ENCODE data around the gene RXRA.

The RXRA gene

DNA sequence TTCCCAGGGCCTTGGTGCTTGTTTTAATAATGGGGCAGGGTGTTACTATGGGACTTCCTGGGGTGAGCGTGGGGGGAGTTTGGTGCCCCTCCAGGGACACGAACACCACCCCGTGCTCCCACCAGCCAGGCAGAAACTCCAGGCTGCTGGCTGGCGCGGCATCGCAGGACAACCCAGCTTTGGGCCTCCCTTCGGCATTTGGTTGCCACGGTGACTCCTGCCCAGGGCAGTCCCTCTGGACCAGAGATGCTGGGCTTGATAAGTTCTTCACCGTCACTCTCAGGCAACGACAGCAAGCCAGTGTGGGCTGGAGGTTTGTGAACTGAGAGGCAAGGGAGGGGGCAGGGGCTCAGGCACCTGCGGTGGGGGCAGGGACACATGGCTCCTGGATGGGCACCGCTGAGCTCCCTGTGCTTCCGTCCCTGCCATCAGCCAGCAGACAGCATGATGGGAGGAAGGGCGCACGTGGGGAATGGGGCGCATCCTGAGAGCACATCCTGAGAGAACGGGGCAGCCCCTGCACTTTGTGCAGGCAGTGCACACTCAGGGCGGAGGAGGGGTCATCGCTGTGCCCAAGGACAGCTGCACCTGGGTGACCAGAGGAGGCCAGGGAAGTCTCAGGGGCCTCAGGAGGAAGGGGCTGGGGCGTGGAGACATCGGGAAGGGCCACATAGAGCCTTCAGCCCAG is 116.4 kb downstream of the RXRA start:
- Histone ChIP-seq H3K9ac (peak overlapping the region; percentile 3; the same call in 1 of the 2 replicates), H3K27ac (no peak overlapping the region)

DNA sequence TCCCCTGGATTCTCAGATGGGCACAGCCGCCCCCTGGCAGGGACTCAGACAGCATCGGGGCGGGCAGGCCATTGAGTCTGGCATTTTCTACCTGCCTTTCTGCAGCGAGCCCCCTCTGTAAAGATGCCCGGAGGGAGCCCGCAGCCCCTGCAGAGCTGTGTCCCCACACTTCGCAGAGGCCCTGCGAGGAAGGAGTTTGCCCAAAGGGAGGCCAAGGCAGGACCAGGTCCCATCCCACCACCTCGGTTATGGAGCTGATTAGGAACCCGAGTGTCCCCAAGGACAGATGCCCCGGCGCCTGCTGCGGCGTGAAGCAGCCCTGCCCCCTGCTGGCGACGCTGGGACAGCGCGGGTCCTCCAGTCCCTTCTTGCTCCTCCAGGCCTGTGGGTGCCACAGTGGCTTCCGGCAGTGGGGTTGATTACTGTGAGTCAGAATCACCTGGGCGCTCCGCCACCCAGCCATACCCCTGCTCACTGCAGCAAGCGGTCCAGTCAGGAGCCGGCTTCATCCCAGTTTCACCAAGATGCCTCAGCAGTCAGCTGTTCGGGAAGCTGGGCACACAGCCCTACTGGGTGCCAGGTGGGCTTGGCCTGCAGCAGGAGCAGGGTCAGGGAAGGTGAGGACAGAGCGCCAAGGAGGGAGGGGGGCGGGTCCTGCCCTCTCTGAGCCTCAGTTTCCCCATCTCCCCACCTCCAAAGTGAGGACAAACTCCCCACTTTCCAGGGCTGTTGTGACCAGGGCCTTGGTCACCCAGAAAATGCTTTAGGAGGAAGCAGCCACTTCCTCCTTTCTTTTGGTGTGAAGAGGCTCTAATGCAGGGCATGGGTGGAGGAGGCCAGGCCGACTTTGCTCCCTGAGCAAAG is 117.2 kb downstream of the RXRA start:
- Histone ChIP-seq H3K4me3 (0 out of 2 replicates have a peak overlapping the region, but pooled peaks have one; percentile 32), H3K27ac (no peak overlapping the region), H3K36me3 (peaks cover 4% of the 10 kb centered on the region; the same call in 1 of the 2 replicates), H3K4me2 (peak overlapping the region; percentile 89), H3K9me3 (peaks cover 14% of the 10 kb centered on the region), H3K9ac (no peak overlapping the region), H3K4me1 (peaks cover 57% of the 10 kb centered on the region), H3K27me3 (no peaks in the 10 kb centered on the region; the same call in 1 of the 2 replicates), H4K20me1 (peaks cover 42% of the 10 kb centered on the region)
- no peak for TF ChIP-seq Cebpa-rat (IDR thresholded peaks at IDR 0.05)

More for the DNA sequence above, 116.4 kb downstream of the RXRA start:
- Histone ChIP-seq H3K4me1 (peaks cover 63% of the 10 kb centered on the region), H4K20me1 (peaks cover 50% of the 10 kb centered on the region), H3K27me3 (no peaks in the 10 kb centered on the region; the same call in 1 of the 2 replicates), H3K9me3 (peaks cover 6% of the 10 kb centered on the region; the same call in 1 of the 2 replicates), H3K4me3 (0 out of 2 replicates have a peak overlapping the region, but pooled peaks have one; percentile 32), H3K36me3 (peaks cover 4% of the 10 kb centered on the region; the same call in 1 of the 2 replicates), H3K4me2 (peak overlapping the region; percentile 89)
- no peak for TF ChIP-seq Cebpa-rat (IDR thresholded peaks at IDR 0.05)

GRCh38 chr9:134444038-134444315 is 117.7 kb downstream of the RXRA start:
- Histone ChIP-seq H3K9ac (no peak overlapping the region), H3K4me1 (peaks cover 51% of the 10 kb centered on the region), H3K36me3 (peaks cover 3% of the 10 kb centered on the region; the same call in 1 of the 2 replicates), H3K4me3 (no peak overlapping the region), H3K9me3 (peaks cover 20% of the 10 kb centered on the region), H4K20me1 (peaks cover 37% of the 10 kb centered on the region), H3K27me3 (no peaks in the 10 kb centered on the region; the same call in 1 of the 2 replicates), H3K27ac (no peak overlapping the region), H3K4me2 (peak overlapping the region; percentile 89)
- no peak for TF ChIP-seq Cebpa-rat (IDR thresholded peaks at IDR 0.05)

- Histone ChIP-seq H3K9me3 (peaks cover 21% of the 10 kb centered on the region), H3K9ac (no peak overlapping the region), H4K20me1 (peaks cover 26% of the 10 kb centered on the region), H3K36me3 (no peaks in the 10 kb centered on the region), H3K27ac (no peak overlapping the region), H3K4me2 (no peak overlapping the region), H3K27me3 (no peaks in the 10 kb centered on the region), H3K4me3 (no peak overlapping the region), H3K4me1 (peaks cover 45% of the 10 kb centered on the region)
- TF ChIP-seq Cebpa-rat (IDR thresholded peaks at IDR 0.05): no peak
These were observed 118.7 kb downstream of the RXRA start for GRCh38 chr9:134445000-134445399.

DNA sequence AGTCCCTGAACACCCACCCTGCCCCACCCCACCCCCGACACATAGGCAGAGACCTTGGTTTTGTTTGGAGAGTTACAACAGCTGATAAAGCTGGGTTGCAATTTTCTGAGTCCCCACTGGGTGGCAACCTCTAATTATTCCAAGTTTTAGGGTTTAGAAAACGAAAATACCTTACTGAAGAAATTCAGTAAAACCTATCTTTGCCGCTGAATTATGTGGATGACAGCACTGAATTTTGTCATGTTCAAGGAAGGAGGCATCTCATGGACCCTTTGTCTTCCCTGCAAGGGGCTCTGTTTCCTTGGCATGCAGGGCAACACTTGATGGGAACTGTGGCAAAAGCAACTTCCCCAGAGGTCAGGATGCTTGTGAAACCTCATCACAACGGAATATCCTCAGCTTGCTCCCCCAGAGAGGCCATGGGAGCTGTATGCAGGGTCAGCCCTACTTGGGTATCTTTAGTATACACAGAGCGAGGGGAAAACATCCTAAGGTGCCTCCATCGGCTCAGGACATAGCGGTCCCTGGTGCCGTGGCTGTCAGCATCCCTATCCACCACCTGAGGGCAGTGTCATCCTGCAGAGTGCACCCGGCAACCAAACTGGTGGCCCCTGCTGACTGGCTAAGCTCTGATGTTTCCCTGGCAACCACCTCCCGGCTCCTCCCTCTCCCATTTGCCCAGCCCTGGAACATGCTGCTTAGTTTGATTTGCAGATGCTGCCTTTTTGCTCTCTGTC is 123.1 kb downstream of the RXRA start:
- H3K36me3 ChIP-seq: no peaks in the 10 kb centered on the region
- no peak for TF ChIP-seq Cebpa-rat (IDR thresholded peaks at IDR 0.05)
- H3K4me1 ChIP-seq: peaks cover 38% of the 10 kb centered on the region
- H3K9ac ChIP-seq: no peak overlapping the region
- peaks cover 21% of the 10 kb centered on the region for H3K9me3 ChIP-seq
- 0 out of 2 replicates have a peak overlapping the region, but pooled peaks have one; percentile 16 for H3K27ac ChIP-seq
- H3K4me2 ChIP-seq: peak overlapping the region; percentile 80
- H3K27me3 ChIP-seq: no peaks in the 10 kb centered on the region
- H3K4me3 ChIP-seq: no peak overlapping the region
- no peaks in the 10 kb centered on the region for H4K20me1 ChIP-seq

- peak overlapping the region; percentile 80; the same call in 1 of the 2 replicates for H3K4me2 ChIP-seq
- no peak overlapping the region for H3K9ac ChIP-seq
- H3K9me3 ChIP-seq: peaks cover 17% of the 10 kb centered on the region
- no peak overlapping the region for H3K4me3 ChIP-seq
- no peak for TF ChIP-seq Cebpa-rat (IDR thresholded peaks at IDR 0.05)
- H4K20me1 ChIP-seq: no peaks in the 10 kb centered on the region
- H3K27me3 ChIP-seq: no peaks in the 10 kb centered on the region
- H3K27ac ChIP-seq: no peak overlapping the region
- peaks cover 61% of the 10 kb centered on the region for H3K4me1 ChIP-seq
- H3K36me3 ChIP-seq: no peaks in the 10 kb centered on the region
These were observed 125.6 kb downstream of the RXRA start for GRCh38 chr9:134451700-134452458.

DNA sequence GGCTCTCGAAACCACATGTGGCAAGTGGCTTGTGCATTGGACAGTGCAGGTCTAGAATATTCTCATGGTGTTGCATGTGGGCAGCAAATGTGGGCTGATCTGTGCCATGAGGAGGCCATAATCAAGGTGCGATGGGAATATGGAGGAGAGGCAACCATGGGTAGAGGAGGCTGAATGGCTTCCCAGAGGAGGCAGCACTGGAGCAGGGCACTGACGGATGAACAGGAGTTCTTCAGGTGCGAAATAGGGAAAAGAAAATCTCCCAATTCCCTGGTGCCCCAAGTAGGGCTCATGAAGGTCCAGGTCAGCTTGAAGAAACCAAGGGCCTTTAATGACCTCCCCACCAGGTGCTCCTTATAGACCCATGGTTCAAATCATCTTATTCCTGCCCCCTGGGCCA is 126.5 kb downstream of the RXRA start:
- no peaks in the 10 kb centered on the region for H3K36me3 ChIP-seq
- H4K20me1 ChIP-seq: no peaks in the 10 kb centered on the region
- peak overlapping the region; percentile 92 for H3K4me2 ChIP-seq
- 0 out of 2 replicates have a peak overlapping the region, but pooled peaks have one; percentile 97 for H3K27ac ChIP-seq
- no peaks in the 10 kb centered on the region for H3K27me3 ChIP-seq
- peaks cover 14% of the 10 kb centered on the region for H3K9me3 ChIP-seq
- H3K9ac ChIP-seq: no peak overlapping the region
- no peak overlapping the region for H3K4me3 ChIP-seq
- no peak for TF ChIP-seq Cebpa-rat (IDR thresholded peaks at IDR 0.05)
- peaks cover 69% of the 10 kb centered on the region for H3K4me1 ChIP-seq

GRCh38 chr9:134453776-134454475 is 127.7 kb downstream of the RXRA start:
- peak overlapping the region; percentile 97 for H3K27ac ChIP-seq
- H3K27me3 ChIP-seq: no peaks in the 10 kb centered on the region
- TF ChIP-seq Cebpa-rat (IDR thresholded peaks at IDR 0.05): no peak
- H4K20me1 ChIP-seq: no peaks in the 10 kb centered on the region
- H3K9me3 ChIP-seq: peaks cover 2% of the 10 kb centered on the region
- peaks cover 81% of the 10 kb centered on the region for H3K4me1 ChIP-seq
- H3K9ac ChIP-seq: peak overlapping the region; percentile 65
- H3K4me3 ChIP-seq: no peak overlapping the region
- peak overlapping the region; percentile 92 for H3K4me2 ChIP-seq
- no peaks in the 10 kb centered on the region for H3K36me3 ChIP-seq

Data from BLaER1 (cell line).